NB4 (cell line): Measurements from ENCODE around the gene GSK3B.

ENCODE experiments used
- MYC ChIP-seq: IDR thresholded peaks from 2 replicates; pipeline ENCODE4 v1.6.1; 2011; ENCODE audit warnings: low read depth, low read length
- POLR2A ChIP-seq: IDR thresholded peaks from 2 replicates; pipeline ENCODE4 v1.6.1; 2011; ENCODE audit warnings: mild to moderate bottlenecking; ENCODE audit not compliant: insufficient read length; ENCODE audit errors: extremely low read depth
- TF ChIP-seq, protein P1 (sequence below): IDR thresholded peaks from one replicate; pipeline ENCODE4 v1.5.1; 2012; ENCODE audit warnings: low read depth, low read length
- TF ChIP-seq, protein P2 (sequence below): IDR thresholded peaks from 2 replicates; pipeline ENCODE4 v1.6.1; 2011; ENCODE audit warnings: low read depth, low read length

- TF ChIP-seq, protein P1, sequence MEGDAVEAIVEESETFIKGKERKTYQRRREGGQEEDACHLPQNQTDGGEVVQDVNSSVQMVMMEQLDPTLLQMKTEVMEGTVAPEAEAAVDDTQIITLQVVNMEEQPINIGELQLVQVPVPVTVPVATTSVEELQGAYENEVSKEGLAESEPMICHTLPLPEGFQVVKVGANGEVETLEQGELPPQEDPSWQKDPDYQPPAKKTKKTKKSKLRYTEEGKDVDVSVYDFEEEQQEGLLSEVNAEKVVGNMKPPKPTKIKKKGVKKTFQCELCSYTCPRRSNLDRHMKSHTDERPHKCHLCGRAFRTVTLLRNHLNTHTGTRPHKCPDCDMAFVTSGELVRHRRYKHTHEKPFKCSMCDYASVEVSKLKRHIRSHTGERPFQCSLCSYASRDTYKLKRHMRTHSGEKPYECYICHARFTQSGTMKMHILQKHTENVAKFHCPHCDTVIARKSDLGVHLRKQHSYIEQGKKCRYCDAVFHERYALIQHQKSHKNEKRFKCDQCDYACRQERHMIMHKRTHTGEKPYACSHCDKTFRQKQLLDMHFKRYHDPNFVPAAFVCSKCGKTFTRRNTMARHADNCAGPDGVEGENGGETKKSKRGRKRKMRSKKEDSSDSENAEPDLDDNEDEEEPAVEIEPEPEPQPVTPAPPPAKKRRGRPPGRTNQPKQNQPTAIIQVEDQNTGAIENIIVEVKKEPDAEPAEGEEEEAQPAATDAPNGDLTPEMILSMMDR: no peak
- TF ChIP-seq POLR2A (no peak), MYC (no peak)
- TF ChIP-seq, protein P2, sequence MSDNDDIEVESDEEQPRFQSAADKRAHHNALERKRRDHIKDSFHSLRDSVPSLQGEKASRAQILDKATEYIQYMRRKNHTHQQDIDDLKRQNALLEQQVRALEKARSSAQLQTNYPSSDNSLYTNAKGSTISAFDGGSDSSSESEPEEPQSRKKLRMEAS: no peak
Measured at GRCh38 chr3:120143676-120144075, 49.4 kb upstream of the GSK3B start.
